HG02798 (cell line): Measurements from ENCODE around the gene BCAS1.
"Not testable (repeated sequence)": the region's sequence is repeated elsewhere in the genome, so short reads cannot be mapped to it uniquely, and the experiment has no call there.

ENCODE experiments used
- ATAC-seq: cut with Tn5 transposase; IDR thresholded peaks from one replicate; pipeline ENCODE4 v1.9.1; 2021; ENCODE audit warnings: mild to moderate bottlenecking; ENCODE audit not compliant: unreplicated experiment, poor library complexity

The BCAS1 gene

GRCh38 chr20:53995949-53996348 is 74.4 kb downstream of the BCAS1 start:
- no peak for ATAC-seq

- ATAC-seq: no peak
Measured at GRCh38 chr20:53994088-53994487, 76.3 kb downstream of the BCAS1 start.

- no peak for ATAC-seq
Measured at GRCh38 chr20:53993310-53993709, 77.1 kb downstream of the BCAS1 start.

- ATAC-seq: no peak
Measured at GRCh38 chr20:53990768-53991450, 79.5 kb downstream of the BCAS1 start.

- no peak for ATAC-seq
Measured at GRCh38 chr20:53990003-53990402, 80.4 kb downstream of the BCAS1 start.

- ATAC-seq: no peak
Measured at GRCh38 chr20:53989401-53989800, 81.0 kb downstream of the BCAS1 start.

GRCh38 chr20:53986037-53986650 is 84.2 kb downstream of the BCAS1 start:
- ATAC-seq: no peak

GRCh38 chr20:53985150-53985518 is 85.3 kb downstream of the BCAS1 start:
- no peak for ATAC-seq

- ATAC-seq: no peak
Measured at GRCh38 chr20:53984356-53985149, 85.8 kb downstream of the BCAS1 start.

- ATAC-seq: no peak
Measured at GRCh38 chr20:53983401-53983800, 87.0 kb downstream of the BCAS1 start.

GRCh38 chr20:53982624-53983023 is 87.8 kb downstream of the BCAS1 start:
- ATAC-seq: no peak

- ATAC-seq: no peak
Measured at GRCh38 chr20:53981752-53982437, 88.5 kb downstream of the BCAS1 start.

- ATAC-seq: no peak
Measured at GRCh38 chr20:53981130-53981529, 89.3 kb downstream of the BCAS1 start.

- ATAC-seq: no peak
Measured at GRCh38 chr20:53980031-53980465, 90.3 kb downstream of the BCAS1 start.

GRCh38 chr20:53978497-53978896 is 91.9 kb downstream of the BCAS1 start:
- no peak for ATAC-seq

- ATAC-seq: no peak
Measured at GRCh38 chr20:53977391-53977790, 93.0 kb downstream of the BCAS1 start.

GRCh38 chr20:53975761-53976160 is 94.6 kb downstream of the BCAS1 start:
- no peak for ATAC-seq

- ATAC-seq: no peak
Measured at GRCh38 chr20:53974785-53975555, 95.4 kb downstream of the BCAS1 start.

- not testable (repeated sequence) for ATAC-seq
Measured at GRCh38 chr20:53973882-53974281, 96.5 kb downstream of the BCAS1 start.

- ATAC-seq: no peak
Measured at GRCh38 chr20:53972179-53972578, 98.2 kb downstream of the BCAS1 start.
